Activated CD8-positive, alpha-beta memory T cell treated with anti-CD3 and anti-CD28 coated beads, Interleukin-2, amount 50 U/mL, for 24 hours (primary cell): ENCODE results near the gene SLC31A2.
"Not testable (repeated sequence)": the region's sequence is repeated elsewhere in the genome, so short reads cannot be mapped to it uniquely, and the experiment has no call there.

Source experiments
- DNase-seq: peaks from one replicate; pipeline ENCODE4 v3.0.0-alpha.2; 2020; ENCODE audit errors: extremely low read depth

SLC31A2 gene

GRCh38 chr9:113150670-113151611 lies at the start of gene SLC31A2:
Gene SLC31A2 (plus strand): TSS chr9:113151007. CDS start chr9:113151075, 68 bp downstream.
- DNase-seq = peak; percentile 63

GRCh38 chr9:113105345-113105744 lies 45.5 kb upstream of the SLC31A2 start:
- DNase-seq = not testable (repeated sequence)

GRCh38 chr9:113111065-113111951 lies 39.5 kb upstream of the SLC31A2 start:
- not testable (repeated sequence) for DNase-seq

DNA sequence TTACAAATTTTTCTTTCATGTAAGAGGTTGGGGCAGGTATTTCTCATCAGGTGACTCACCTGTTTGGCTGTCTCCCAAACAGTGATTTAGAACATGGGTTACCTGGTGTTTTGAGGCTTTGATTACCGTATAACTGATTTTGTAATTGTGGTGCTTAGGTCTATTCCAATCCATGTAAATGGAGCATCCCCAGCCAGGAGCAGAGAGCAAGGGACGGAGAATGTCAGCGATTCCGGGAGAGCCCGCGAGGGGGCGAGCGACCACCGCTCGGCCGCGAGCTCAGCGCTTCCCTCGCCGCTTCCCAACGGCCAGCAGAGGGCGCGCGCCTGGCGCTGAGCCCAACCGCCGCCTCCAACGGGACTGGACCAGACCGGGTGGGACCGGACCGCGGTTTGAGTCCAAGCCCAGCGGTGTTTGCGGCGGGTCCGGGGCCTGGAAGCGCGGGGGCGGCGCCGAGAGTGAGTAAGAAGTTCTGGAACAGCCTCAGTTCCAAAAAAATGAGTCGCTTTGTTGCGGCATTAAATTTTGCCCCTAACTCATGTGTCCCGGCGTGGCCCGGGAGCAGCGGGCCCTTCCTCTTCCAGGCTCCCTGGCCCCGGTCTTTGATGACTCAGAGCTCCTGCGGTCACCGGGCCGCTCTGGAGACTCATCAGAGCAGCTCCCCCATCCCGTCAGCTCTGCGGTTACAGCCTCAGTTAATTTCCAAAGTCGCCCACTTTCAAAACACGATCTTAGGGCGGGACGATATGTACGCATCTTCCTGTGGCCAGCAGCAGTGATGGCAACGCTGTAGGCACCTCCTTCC lies 37.9 kb upstream of the SLC31A2 start:
- not testable (repeated sequence) for DNase-seq

- DNase-seq = not testable (repeated sequence)
Measured at GRCh38 chr9:113118829-113119228, 32.0 kb upstream of the SLC31A2 start.

- no peak for DNase-seq
Measured at GRCh38 chr9:113125386-113126035, 25.3 kb upstream of the SLC31A2 start.

DNA sequence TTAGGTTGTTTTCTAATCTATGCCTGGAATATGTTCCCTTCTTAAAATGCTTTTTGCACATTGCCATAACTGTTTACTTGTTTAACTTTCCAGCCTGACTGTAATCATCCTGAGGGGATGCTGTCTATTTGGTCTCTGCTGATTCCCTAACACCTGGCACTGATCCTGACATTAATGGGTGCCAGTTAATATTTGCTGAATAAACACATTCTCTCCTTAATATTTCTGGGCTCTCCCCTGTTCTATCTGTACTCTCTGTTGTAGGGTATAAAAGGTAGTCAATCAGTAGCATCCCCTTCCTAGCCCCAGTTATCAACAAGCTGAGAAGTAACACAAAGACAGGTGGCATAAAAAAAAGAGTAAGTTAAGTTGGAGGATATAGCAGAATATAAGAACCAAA lies 21.3 kb upstream of the SLC31A2 start:
- DNase-seq = no peak

DNA sequence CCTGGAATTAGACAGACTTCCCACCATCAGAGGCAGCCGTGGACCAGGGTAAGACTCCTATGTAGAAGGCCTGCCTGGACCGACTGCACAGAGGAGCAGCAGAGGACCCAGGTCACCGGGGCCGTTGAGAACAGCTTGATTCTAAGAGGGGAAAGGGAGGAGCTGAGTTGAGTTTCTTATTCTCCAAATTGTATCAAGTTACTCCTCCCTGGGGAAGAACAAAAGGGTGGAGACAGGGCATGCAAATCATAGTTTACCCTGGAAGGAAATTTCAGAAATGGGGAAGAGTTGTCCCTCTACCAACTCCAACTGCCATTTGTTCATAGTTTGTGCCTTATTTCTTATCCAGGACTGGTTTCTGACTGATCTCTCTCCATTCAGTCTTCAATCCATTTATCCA lies 20.9 kb upstream of the SLC31A2 start:
- no peak for DNase-seq

DNA sequence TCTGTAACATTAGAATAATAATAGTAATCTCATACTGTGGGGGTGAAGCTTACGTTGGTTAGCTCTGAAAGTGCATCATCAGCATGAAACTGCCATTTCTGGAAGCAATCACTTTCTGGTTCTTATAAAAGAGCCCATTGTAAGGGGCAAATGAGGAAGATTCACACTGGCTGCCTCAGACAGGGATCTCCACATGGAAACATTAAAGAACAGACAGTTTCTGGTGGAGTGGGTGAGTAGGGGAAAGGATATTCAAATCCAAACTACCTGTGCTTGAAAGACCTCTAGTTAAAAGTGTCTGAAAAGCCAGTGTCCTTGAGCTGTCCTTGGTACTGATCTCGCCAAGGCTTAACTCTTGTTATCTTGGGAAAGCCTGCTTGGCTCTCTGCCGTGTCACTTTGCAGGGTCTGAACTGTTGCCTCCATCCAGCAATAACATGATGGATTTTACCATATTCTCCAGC lies 19.1 kb upstream of the SLC31A2 start:
- DNase-seq = no peak

DNA sequence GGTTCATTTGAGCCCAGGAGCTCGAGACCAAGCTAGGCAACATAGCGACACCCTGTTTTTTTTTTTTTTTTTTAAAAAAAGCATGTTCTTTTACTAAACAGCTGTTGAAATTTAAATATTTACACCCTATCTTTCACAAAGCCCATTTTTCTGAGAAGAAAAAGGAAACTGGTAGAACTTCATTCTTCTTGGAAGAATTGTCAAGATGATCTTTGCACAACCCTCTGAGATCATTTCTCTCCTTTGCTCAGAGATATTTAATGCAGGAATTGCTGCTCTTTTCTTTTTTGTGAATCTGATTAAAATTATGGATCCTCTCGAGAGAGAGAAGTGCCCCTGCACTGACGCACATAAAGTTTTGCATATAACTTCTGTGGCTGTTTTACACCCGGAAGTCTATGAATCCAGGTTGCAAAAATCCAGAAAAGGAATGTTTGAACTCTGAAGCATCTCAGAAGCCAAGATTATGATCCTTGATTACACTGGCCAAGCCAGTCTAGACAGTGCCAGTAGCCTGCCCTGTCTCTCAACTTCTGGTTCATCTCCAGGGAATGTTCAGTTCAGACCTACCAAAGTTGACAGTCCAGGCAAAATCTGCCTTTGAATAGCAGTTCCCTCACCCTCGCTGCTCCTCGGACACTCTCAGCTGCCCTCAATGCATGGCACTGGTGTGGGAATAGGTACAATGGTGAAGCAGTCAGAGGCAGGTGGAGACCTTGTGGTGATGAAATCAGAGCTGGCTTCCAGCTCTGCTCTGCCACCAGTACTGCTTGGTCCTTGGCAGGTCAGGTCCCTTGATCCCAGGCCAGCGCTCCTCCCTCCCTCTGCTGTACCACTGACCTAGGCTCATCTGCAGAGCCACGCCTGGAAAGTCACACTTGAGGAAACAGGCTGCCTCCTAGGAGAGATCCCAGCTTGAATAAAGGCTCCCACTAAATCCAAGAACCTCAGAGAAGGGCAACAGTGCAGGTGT lies 13.3 kb upstream of the SLC31A2 start:
- DNase-seq = no peak

DNA sequence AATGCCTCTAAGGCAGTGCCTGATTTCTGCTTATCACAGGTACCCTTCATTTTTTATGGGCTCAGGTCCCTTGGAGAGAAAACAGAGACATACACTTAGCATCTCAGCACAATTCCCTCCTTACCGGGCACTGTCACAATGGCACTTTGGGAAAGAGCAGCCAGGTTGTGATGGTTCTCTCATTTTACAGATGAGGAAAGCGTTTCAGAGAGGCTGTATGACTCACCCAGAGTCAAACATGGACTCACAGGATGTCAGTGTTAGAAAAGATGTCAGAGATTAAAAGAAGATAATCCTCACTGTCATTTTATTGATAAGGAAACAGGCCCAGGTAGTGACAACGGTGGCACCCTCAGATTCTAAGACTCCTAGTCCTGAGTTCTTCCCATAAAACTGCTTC lies 12.0 kb upstream of the SLC31A2 start:
- no peak for DNase-seq

DNA sequence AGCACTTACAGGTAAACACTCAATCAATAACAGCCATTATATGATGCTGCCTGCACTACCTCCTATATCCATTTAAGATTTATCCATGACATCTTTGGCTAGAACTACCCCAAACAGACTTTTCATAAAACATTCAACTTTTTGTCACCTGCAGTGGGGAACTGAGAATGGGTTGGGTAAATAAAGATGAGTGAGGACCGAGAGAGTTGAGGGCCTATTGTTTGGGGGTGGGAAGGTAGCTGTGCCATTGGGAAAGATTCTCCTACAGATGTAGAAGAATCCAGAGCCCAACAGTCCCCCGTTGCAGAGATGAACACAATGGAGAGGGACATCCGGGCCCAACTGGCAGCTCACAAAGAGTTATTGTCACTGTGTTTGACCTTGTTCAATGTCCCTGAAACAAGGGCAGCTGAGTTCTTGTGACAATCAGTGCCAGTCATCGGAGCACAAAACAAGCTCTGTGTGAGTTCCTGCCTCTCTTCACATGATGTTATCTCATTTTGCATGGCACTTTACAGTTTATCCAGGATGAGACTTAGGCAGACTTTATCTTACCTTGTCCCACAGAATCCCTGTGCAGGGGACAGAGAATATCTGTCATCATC lies 11.5 kb upstream of the SLC31A2 start:
- DNase-seq = no peak

- DNase-seq = no peak
Measured at GRCh38 chr9:113139953-113140352, 10.9 kb upstream of the SLC31A2 start.

- not testable (repeated sequence) for DNase-seq
Measured at GRCh38 chr9:113140896-113141295, 9.9 kb upstream of the SLC31A2 start.

- DNase-seq = no peak
Measured at GRCh38 chr9:113143432-113144227, 7.2 kb upstream of the SLC31A2 start.

DNA sequence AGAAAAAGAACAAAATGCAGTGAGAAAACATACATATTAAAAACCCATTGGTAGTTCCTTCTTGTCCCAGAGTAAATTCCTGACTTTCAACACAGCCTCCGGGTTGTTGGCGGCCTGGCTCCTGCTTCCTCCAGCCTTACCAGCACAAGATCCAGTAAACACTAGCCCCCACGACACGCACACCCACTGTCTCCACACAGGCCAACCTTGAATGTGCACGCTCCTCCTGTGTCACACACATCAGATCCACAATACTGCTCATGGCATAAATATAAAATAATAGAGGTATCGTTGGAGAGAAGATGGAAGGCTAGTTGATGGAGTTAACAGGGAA lies 2.5 kb upstream of the SLC31A2 start:
- DNase-seq = no peak

DNA sequence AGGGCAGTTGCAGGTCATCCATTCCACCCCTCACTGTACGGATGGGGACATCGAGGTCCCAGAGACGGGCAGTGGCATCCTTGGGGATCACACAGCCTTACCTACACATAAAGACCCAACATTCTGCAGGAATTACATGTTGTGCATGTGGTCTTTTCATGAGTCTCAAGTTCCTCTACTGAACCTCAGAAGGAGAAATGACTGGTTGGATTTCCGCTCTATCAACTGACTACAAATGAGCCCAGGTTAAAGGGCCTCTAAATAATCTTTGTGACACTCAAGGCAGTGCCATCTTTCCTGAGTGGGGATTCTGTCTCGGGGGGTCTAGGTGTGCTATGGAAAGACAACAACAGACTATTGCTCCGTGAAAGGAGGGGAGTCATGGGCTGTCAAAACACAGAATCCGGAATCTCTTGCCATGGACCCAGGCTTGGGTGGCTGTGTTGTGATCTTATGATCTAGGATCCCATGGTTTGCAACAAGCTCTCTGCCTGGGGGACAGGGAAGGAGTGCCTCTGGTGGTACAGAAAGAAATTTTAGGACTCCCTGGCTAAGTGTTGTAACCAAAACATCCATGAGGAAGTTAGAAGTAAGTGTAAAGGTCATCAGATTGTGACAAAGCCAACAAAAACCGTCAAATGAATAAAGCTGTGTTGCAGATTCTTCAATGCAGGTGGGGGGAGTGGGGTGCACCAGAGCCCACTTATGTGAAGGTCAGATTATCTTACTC lies 1.9 kb upstream of the SLC31A2 start:
- DNase-seq = no peak

DNA sequence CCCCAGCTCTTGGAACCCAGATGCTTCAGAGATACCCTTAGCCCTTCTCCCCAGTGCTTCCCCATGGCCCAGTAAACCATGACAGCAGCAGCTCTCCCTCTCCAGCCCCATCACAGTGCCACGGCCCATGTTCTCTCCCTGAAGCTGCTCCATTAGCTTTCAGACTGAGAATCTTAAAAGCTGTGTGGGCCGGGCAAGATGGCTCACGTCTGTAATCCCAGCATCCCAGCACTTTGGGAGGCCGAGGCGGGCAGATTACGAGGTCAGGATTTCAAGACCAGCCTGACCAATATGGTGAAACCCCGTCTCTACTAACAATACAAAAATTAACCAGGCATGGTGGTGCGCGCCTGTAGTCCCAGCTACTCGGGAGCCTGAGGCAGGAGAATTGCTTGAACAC lies 1.2 kb upstream of the SLC31A2 start:
- not testable (repeated sequence) for DNase-seq
